NB4 (cell line): ENCODE measurements around the gene TMEM178B.

Experiments
- MYC ChIP-seq: IDR thresholded peaks from 2 replicates; pipeline ENCODE4 v1.6.1; 2011; ENCODE audit warnings: low read depth, low read length
- POLR2A ChIP-seq: IDR thresholded peaks from 2 replicates; pipeline ENCODE4 v1.6.1; 2011; ENCODE audit warnings: mild to moderate bottlenecking; ENCODE audit not compliant: insufficient read length; ENCODE audit errors: extremely low read depth
- TF ChIP-seq, protein P1 (sequence below): IDR thresholded peaks from one replicate; pipeline ENCODE4 v1.5.1; 2012; ENCODE audit warnings: low read depth, low read length
- TF ChIP-seq, protein P2 (sequence below): IDR thresholded peaks from 2 replicates; pipeline ENCODE4 v1.6.1; 2011; ENCODE audit warnings: low read depth, low read length

DNA sequence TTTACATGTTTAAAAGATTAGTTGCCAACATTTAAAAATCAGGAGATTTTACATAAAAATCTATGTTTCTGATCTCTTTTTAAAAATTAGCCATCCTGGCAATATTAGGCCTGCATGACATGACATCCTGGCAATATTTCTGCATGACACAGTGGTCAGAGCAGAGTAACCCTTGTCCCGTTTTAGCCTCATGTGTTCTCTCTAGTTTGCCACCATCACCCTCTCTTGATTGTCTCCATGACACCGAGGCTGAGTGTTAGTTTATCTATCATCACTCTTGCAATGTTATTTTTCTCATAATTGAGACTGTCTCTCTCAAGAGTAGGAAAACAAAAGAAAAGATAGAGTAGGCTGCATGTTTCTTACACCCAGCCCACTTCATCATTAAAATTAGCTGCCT lies 287.6 kb downstream of the TMEM178B start:
- no peak for TF ChIP-seq POLR2A
- TF ChIP-seq, protein P1, sequence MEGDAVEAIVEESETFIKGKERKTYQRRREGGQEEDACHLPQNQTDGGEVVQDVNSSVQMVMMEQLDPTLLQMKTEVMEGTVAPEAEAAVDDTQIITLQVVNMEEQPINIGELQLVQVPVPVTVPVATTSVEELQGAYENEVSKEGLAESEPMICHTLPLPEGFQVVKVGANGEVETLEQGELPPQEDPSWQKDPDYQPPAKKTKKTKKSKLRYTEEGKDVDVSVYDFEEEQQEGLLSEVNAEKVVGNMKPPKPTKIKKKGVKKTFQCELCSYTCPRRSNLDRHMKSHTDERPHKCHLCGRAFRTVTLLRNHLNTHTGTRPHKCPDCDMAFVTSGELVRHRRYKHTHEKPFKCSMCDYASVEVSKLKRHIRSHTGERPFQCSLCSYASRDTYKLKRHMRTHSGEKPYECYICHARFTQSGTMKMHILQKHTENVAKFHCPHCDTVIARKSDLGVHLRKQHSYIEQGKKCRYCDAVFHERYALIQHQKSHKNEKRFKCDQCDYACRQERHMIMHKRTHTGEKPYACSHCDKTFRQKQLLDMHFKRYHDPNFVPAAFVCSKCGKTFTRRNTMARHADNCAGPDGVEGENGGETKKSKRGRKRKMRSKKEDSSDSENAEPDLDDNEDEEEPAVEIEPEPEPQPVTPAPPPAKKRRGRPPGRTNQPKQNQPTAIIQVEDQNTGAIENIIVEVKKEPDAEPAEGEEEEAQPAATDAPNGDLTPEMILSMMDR = no peak
- TF ChIP-seq, protein P2, sequence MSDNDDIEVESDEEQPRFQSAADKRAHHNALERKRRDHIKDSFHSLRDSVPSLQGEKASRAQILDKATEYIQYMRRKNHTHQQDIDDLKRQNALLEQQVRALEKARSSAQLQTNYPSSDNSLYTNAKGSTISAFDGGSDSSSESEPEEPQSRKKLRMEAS = no peak
- no peak for TF ChIP-seq MYC
